SIG-M5 treated with dmso at 0.1 percent for 504 hours (cell line): ENCODE measurements around the gene ANAPC7.
A peak's percentile ranks its signal among the peaks of the same experiment; 100 is the strongest.
"Not testable (repeated sequence)": the region's sequence is repeated elsewhere in the genome, so short reads cannot be mapped to it uniquely, and the experiment has no call there.

Experiments
- DNase-seq: peaks from one replicate; lab custom pipeline; 2025; ENCODE audit not compliant: unreplicated experiment; lab: John Stamatoyannopoulos, UW

ANAPC7 gene, protein sequence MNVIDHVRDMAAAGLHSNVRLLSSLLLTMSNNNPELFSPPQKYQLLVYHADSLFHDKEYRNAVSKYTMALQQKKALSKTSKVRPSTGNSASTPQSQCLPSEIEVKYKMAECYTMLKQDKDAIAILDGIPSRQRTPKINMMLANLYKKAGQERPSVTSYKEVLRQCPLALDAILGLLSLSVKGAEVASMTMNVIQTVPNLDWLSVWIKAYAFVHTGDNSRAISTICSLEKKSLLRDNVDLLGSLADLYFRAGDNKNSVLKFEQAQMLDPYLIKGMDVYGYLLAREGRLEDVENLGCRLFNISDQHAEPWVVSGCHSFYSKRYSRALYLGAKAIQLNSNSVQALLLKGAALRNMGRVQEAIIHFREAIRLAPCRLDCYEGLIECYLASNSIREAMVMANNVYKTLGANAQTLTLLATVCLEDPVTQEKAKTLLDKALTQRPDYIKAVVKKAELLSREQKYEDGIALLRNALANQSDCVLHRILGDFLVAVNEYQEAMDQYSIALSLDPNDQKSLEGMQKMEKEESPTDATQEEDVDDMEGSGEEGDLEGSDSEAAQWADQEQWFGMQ

GRCh38 chr12:110403146-110403975 lies at the start of gene ANAPC7:
Gene ANAPC7 (minus strand): TSS chr12:110403708. CDS start chr12:110403627, 81 bp downstream.
- DNase-seq = peak; percentile 87

GRCh38 chr12:110451263-110451662 lies 47.8 kb upstream of the ANAPC7 start:
- DNase-seq = no peak

GRCh38 chr12:110449799-110450497 lies 46.4 kb upstream of the ANAPC7 start, which contains the start of gene ARPC3:
Gene ARPC3 (minus strand): TSS chr12:110450337. CDS start chr12:110450260, 77 bp downstream.
- DNase-seq = peak; percentile 96

DNA sequence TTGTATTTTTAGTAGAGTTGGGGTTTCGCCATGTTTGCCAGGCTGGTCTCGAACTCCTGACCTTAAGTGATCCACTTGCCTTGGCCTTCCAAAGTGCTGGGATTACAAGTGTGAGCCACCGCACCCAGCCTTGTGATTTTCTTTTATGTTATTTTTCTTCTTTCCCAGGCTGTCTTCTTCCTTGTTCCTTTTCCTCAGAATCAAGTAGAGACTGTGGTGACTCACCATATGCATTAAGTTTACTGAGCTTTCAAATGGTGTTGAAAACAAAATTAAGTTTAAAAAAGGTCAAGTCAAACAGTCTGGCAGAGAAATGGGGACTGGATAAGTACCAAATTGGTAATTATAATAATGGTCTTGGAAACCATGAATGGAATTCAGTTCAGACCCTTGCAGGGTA lies 40.9 kb upstream of the ANAPC7 start:
- DNase-seq = no peak

DNA sequence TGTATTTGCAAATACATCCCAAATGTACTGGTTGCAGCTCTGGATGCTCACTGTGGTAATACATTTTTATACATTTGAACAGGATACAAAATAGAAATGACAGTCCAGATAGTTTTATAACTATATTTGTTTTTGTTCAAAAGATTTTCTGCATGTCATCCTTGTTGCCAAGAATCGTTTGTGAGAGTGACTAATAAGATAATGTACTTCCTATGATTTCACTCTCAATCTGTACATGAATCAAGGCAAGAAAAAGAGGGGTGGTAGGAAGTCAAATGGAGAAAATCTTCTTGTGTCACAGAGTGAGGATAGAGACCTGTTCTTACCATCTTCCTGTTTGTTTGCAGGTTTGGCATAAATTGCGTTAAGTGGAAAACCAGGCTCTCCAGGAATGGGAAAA lies 32.7 kb upstream of the ANAPC7 start:
- no peak for DNase-seq

DNA sequence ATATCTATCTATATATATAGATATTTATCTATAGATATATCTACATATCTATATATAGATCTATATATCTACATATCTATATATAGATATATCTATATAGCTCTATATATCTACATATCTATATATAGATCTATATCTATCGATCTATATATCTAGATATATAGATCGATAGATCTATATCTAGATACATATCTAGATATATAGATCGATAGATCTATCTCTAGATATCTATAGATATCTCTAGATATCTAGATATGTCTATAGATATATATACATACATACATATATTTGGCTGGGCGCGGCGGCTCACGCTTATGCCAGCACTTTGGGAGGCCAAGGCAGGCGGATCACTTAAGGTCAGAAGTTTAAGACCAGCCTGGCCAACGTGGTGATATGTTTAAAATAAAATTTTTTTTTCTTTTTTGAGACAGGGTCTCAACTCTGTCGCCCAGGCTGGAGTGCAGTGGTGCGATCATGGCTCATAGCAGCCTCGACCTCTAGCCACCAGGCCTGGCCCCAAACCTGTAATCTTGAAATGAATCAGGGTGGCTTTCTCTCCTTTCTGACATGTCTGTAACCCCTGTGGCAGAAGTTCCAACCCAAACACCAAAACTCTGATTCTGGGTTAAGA lies 28.6 kb upstream of the ANAPC7 start:
- DNase-seq = no peak

DNA sequence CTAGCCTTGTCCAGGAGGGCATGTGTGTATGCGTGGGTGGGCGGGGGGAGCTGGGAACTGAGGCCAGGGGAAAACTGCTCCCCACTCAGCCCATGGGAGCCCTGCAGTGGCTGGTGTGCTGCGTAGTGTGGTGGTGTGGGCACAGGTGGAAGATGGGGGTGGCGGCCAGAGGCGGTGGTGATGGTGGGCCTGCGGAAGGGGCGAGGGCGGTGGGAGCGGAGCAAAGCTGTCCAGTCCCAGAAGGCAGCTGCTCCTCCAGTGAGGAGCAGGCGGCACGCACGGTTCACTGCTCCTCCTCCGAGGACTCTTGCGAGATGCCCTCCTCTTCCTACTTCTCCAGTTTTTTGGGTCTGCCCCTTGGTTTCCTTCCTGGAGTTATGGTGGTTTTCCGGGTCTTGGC lies 26.2 kb upstream of the ANAPC7 start:
- not testable (repeated sequence) for DNase-seq

DNA sequence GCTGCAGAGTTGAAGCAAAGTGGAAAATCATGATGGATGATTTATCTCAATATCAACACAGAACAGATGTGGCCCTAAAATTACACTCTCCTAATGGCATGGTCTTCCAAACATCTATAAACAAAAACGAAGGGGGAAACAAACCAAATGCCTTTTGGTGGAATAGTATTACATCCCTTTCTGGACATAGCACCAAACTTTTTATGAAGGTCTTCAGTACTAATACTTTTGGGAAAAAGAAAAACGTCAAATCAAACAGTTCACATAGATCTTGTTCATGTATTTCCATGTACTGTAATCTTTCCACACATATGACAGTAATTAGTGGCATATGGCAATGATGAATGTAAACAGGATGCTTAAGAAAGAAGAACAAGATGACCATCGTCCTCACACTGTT lies 22.9 kb upstream of the ANAPC7 start:
- no peak for DNase-seq

DNA sequence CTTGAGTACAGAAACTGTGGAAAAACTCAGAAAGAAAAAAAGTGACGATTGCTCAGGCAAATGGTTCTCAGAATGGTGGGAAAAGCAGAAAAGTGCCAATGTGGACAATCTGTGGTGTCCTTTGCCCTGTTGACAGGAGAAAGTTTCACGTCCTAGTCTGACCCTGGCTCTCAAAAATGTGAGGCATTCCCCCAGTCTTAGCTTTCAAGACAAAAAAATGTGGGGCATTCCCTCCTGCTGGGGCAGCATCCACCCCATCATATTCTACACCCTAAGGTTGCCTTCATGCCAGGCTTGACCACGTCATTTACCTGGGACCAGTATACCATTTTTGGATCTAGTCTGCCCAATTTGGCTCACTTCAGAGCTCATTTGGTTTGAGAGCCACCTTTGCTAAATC lies 20.7 kb upstream of the ANAPC7 start:
- no peak for DNase-seq

DNA sequence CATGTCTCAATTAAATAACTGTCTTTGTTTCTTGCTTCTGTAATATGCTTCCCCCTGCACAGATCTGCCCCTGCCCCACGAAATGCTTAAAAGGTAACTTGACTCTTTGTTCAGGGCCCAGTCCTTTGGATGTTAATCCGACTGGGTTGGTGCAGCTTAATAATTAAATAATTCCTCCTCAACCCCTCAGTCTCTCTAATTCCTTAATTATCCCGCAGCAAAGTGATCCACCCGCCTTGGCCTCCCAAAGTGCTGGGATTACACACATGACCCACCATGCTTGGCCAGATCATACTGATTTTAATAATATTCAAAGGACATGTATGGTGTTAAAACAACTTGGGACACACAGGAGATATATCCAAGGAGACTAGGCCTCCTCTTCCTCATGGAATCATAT lies 18.2 kb upstream of the ANAPC7 start:
- no peak for DNase-seq

GRCh38 chr12:110421159-110421661 lies 17.7 kb upstream of the ANAPC7 start:
- DNase-seq = no peak

- not testable (repeated sequence) for DNase-seq
Measured at GRCh38 chr12:110420644-110421043, 17.1 kb upstream of the ANAPC7 start.

- DNase-seq = peak; percentile 67
Measured at GRCh38 chr12:110417113-110417512, 13.6 kb upstream of the ANAPC7 start.

DNA sequence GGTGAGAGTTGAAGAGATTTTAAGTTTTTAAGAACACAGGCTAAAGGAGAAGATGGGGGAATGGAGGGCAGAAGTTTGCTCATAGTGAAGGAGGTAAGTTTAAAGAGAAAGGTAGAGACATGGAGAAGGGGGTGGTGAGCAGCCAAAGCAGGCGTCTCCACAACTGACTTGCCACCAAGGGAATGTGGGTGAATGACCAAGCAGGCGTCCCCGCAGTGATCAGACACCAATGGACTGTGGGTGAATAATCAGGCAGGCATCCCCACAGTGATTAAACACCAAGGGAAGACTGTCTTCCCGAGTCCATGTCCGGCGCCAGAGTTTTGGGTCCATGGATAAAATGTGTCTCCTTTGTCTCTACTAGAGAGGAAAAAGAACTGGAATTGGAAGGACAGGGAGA lies 6.6 kb upstream of the ANAPC7 start:
- not testable (repeated sequence) for DNase-seq

- not testable (repeated sequence) for DNase-seq
Measured at GRCh38 chr12:110405126-110405662, 1.7 kb upstream of the ANAPC7 start.

- peak; percentile 57 for DNase-seq
Measured at GRCh38 chr12:110403976-110404682, 621 bp upstream of the ANAPC7 start.

GRCh38 chr12:110382683-110383082 lies 20.8 kb downstream of the ANAPC7 start:
- DNase-seq = no peak

DNA sequence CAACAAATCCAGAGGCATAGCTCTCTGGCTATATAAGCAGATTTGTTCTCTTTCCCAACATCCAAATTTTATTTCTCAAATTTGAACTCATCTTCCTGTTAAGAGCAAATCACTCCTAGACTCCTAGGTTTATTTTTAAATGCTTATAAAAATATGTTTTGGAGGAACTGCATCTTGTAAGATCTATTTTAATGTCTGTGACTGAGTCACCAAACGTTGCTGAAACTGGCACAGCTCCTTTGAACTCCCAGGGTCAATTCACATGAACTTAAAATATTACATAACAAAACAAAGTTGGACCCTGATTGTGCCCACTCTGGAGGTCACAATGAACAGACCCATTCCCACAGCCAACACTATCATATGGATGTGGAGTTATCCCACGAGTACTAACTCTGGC lies 23.9 kb downstream of the ANAPC7 start:
- DNase-seq = no peak

DNA sequence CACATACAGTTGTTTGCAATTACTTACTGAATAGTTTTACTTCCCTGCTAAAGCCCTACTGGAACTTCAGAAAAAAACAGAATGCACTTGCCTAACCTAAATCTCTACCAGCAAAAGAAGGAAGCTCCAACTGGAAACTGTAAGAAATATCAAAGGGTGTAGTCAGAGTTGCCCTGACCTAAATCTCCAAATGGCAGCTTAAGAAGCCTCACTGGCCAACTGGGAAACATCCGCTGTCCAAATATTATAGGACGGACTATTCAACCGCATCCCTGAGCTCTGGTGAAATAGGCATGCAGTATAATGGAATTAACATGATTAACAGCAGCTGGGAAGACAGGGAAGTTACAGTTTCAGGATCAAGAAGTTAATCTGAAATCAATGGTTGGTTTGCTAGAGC lies 24.3 kb downstream of the ANAPC7 start:
- DNase-seq = peak; percentile 34
